Cardiac fibroblast (primary cell): Measurements from ENCODE around the gene PLEKHA6.
"Not testable (repeated sequence)": the region's sequence is repeated elsewhere in the genome, so short reads cannot be mapped to it uniquely, and the experiment has no call there.

Source experiments
- DNase-seq, 2 donors: peaks; one replicate each; pipeline versions ENCODE4 v3.0.0 to v3.0.0-alpha.2; 2010; ENCODE audit warnings: low read depth in 2 of 2
- H3K4me3 ChIP-seq, 2 donors: replicated peaks in 1 of 2; 1 replicate in 1 of 2; 2 replicates in 1 of 2; pipeline ENCODE4 v1.5.1; 2011; ENCODE audit warnings: low read depth in 2 of 2, low read length in 2 of 2, mild to moderate bottlenecking in 2 of 2, moderate library complexity in 1 of 2
- CTCF ChIP-seq: IDR thresholded peaks from one replicate; pipeline ENCODE4 v1.5.1; 2011; ENCODE audit warnings: low read depth, mild to moderate bottlenecking, low read length, inconsistent platforms

Gene PLEKHA6

DNA sequence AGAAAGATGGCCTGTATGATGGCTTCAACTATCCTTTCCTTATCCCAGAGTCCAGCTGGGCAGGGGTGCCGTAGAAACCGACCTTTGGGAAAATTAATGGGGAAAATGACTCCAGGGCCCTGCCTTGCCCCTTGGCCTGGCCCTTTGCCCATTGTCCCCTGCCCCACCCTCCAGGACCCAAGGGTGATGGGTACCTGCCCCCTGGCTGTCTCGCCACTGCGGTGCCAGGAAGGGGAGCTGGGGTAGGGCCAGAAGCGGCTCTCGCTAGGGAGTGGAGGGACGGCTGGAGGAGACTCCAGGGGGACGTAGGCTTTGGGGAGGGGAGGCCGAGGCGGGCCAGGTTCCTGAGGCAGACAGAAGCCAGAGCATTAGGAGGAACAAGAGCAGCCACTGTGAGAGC, 116.8 kb downstream of the PLEKHA6 start:
- no peak for DNase-seq
- no peak for TF ChIP-seq CTCF

GRCh38 chr1:204241914-204242313, 117.8 kb downstream of the PLEKHA6 start:
- DNase-seq, result no peak
- H3K4me3 ChIP-seq, result no peak overlapping the region
- TF ChIP-seq CTCF, result no peak

More for the DNA sequence above, 116.8 kb downstream of the PLEKHA6 start:
- no peak overlapping the region for H3K4me3 ChIP-seq

DNA sequence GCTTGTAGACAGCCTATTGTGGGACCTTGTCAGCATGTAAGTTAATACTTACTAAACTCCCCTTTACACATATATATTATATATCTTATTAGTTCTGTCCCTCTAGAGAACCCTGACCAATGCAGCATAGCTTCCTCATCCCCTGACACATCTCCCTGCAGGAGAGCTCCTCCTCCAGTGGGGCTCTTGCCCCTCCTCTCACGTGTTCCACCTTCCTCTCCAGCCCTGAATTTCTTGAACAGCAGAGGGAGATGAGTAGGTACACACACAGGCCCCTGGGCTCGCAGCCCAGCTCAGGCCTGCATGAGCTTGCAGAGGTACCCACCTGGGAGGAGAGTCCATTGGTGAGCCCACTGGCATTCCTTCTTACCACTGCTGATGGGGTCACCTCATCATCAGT, 118.7 kb downstream of the PLEKHA6 start:
- no peak overlapping the region for H3K4me3 ChIP-seq
- TF ChIP-seq CTCF, result no peak
- DNase-seq, result no peak

GRCh38 chr1:204240233-204240632, 119.5 kb downstream of the PLEKHA6 start:
- no peak overlapping the region for H3K4me3 ChIP-seq
- no peak for TF ChIP-seq CTCF
- no peak for DNase-seq

DNA sequence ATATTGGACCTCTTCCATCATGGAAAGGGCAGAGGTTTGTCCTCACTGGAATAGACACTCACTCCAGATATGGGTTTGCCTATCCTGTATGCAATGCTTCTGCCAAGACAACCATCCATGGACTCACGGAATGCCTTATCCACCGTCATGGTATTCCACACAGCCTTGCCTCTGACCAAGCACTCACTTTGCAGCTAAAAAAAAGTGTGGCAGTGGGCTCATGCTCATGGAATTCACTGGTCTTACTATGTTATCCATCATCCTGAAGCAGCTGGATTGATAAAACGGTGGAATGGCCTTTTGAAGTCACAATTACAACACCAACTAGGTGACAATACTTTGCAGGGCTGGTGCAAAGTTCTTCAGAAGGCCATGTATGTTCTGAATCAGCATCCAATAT, 120.3 kb downstream of the PLEKHA6 start:
- H3K4me3 ChIP-seq, DNase-seq: not testable (repeated sequence)

DNA sequence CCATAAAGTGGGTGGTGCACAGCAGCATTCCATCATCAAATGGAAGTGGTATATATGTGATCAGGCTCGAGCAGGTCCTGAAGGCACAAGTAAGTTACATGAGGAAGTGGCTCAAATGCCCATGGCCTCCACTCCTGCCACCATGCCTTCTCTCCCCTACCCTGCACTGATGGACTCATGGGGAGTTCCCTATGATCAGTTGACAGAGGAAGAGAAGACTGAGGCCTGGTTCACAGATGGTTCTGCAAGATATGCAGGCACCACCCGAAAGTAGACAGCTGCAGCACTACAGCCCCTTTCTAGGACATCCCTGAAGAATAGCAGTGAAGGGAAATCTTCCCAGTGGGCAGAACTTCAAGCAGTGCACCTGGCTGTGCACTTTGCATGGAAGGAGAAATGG, 121.2 kb downstream of the PLEKHA6 start:
- DNase-seq, H3K4me3 ChIP-seq: not testable (repeated sequence)

GRCh38 chr1:204237515-204237914, 122.2 kb downstream of the PLEKHA6 start:
- H3K4me3 ChIP-seq, DNase-seq: not testable (repeated sequence)

DNA sequence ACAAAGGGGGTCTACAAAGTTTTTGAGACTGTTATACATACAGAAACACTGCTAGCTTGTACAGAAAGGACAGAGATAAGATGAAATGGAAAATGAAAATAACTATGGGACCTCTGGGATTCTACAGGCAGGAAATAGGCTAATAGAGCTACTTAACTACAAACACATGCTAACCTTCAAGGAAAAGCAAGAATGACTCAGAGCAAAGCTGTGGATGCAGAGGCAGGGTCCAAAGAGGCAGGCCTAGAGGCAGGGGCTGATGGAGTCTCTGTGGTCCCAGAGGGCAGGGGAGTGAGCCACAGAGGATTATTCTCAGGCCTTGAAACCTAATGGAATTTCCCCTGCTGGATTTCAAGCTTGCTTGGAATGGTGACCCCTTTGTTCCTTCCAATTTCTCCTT, 127.2 kb downstream of the PLEKHA6 start:
- peak in 1 of 2 donors; percentile 16 for DNase-seq
- H3K4me3 ChIP-seq, result no peak overlapping the region
- no peak for TF ChIP-seq CTCF

- no peak for DNase-seq
- no peak overlapping the region for H3K4me3 ChIP-seq
- no peak for TF ChIP-seq CTCF
Measured at GRCh38 chr1:204230211-204230610, 129.5 kb downstream of the PLEKHA6 start.
